ENCODE data around the gene FBLN2.

Gene FBLN2

GRCh38 chr3:13525827-13526625, 22.9 kb upstream of the FBLN2 start:
- CTCF ChIA-PET = interaction anchor here (1.1 kb wide), 1 partner anchor 122 kb away, joined by 5 read pairs; no protein-coding TSS in a partner anchor
- TF ChIP-seq CTCF (conservative IDR thresholded peaks at IDR 0.05; ENCODE audit: low read depth) = no peak
- no peak for DNase-seq (ENCODE audit: low spot score)
- POLR2A ChIA-PET (ENCODE audit: low non-redundant PET) = no interaction called here
- peak overlapping the region; percentile 80 for H3K27ac ChIP-seq

- peak overlapping the region; percentile 80 for H3K27ac ChIP-seq
- DNase-seq (ENCODE audit: low spot score) = no peak
- POLR2A ChIA-PET (ENCODE audit: low non-redundant PET) = no interaction called here
- CTCF ChIA-PET = no interaction called here
- TF ChIP-seq CTCF (conservative IDR thresholded peaks at IDR 0.05; ENCODE audit: low read depth) = no peak
These were observed 22.3 kb upstream of the FBLN2 start for GRCh38 chr3:13526626-13526949.

- peak overlapping the region; percentile 30; the same call in 1 of the 2 replicates for H3K27ac ChIP-seq
- ChIA-PET CTCF (no interaction called here), POLR2A (ENCODE audit: low non-redundant PET) (no interaction called here)
- no peak for DNase-seq (ENCODE audit: low spot score)
- TF ChIP-seq CTCF (conservative IDR thresholded peaks at IDR 0.05; ENCODE audit: low read depth) = no peak
These were observed 20.6 kb upstream of the FBLN2 start for GRCh38 chr3:13528217-13528867.

GRCh38 chr3:13529196-13530112, 19.5 kb upstream of the FBLN2 start:
- ChIA-PET POLR2A (ENCODE audit: low non-redundant PET) (no interaction called here), CTCF (interaction anchor here (0.6 kb wide), 1 partner anchor 504 kb away, joined by 4 read pairs; no protein-coding TSS in a partner anchor)
- TF ChIP-seq CTCF (conservative IDR thresholded peaks at IDR 0.05; ENCODE audit: low read depth) = no peak
- H3K27ac ChIP-seq = no peak overlapping the region; the same call in 1 of the 2 replicates
- no peak for DNase-seq (ENCODE audit: low spot score)

GRCh38 chr3:13530241-13531009, 18.5 kb upstream of the FBLN2 start:
- peak overlapping the region; percentile 55 for H3K27ac ChIP-seq
- no peak for TF ChIP-seq CTCF (conservative IDR thresholded peaks at IDR 0.05; ENCODE audit: low read depth)
- no peak for DNase-seq (ENCODE audit: low spot score)
- CTCF ChIA-PET = no interaction called here
- POLR2A ChIA-PET (ENCODE audit: low non-redundant PET) = no interaction called here

All from RWPE1 (cell line).